Suppressor macrophage treated with lipopolysaccharide for 4 hours (primary cell): ENCODE measurements around the gene KRTAP5-4.
"Not testable (repeated sequence)": the region's sequence is repeated elsewhere in the genome, so short reads cannot be mapped to it uniquely, and the experiment has no call there.

Experiments used
- DNase-seq: peaks from one replicate; pipeline ENCODE4 v3.0.0-alpha.2; 2020

KRTAP5-4 gene

DNA sequence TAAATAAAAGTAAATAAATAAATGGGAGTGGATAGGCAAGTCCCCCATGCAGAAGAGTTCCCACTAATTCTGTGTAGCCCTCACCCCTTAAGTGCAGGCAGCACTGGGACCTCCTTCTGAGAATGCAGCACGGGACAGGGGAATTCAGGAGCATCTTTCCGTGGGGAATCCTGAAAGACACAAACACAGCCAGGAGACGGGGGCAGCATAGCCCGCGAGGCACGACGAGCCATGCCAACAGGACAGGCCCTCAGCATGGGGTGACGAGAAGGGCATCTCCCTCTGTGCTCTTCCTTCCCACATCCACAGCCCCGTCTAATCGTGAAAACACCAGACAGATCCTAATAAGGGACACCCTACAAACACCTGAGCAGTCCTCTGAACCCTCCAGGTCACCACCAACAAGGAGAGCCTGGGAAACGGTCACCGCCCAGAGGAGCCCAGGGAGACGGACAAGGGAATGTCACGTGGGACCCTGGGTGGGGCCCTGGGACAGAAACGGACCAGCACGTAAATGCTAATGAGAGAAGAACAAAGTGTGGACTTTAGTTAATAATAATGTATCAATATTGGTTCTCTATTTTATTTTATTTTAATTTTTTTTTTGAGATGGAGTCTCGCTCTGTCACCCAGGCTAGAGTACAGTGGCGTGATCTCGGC is 14.5 kb upstream of the KRTAP5-4 start:
- DNase-seq, result no peak

- DNase-seq, result no peak
Measured at GRCh38 chr11:1633864-1634263, 11.9 kb upstream of the KRTAP5-4 start.

GRCh38 chr11:1632053-1632714 is 10.2 kb upstream of the KRTAP5-4 start:
- DNase-seq, result no peak

GRCh38 chr11:1631066-1631568 is 9.2 kb upstream of the KRTAP5-4 start:
- no peak for DNase-seq

DNA sequence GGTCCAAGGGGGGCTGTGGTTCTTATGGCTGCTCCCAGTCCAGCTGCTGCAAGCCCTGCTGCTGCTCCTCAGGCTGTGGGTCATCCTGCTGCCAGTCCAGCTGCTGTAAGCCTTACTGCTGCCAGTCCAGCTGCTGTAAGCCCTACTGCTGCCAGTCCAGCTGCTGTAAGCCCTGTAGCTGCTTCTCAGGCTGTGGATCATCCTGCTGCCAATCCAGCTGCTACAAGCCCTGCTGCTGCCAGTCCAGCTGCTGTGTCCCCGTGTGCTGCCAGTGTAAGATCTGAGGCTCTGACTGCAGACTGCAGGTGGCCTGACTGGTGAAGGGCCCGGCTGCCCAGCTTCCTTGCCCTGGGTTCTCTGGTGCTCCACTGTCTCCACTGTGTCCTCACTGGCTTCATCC is 8.3 kb upstream of the KRTAP5-4 start:
- no peak for DNase-seq

DNA sequence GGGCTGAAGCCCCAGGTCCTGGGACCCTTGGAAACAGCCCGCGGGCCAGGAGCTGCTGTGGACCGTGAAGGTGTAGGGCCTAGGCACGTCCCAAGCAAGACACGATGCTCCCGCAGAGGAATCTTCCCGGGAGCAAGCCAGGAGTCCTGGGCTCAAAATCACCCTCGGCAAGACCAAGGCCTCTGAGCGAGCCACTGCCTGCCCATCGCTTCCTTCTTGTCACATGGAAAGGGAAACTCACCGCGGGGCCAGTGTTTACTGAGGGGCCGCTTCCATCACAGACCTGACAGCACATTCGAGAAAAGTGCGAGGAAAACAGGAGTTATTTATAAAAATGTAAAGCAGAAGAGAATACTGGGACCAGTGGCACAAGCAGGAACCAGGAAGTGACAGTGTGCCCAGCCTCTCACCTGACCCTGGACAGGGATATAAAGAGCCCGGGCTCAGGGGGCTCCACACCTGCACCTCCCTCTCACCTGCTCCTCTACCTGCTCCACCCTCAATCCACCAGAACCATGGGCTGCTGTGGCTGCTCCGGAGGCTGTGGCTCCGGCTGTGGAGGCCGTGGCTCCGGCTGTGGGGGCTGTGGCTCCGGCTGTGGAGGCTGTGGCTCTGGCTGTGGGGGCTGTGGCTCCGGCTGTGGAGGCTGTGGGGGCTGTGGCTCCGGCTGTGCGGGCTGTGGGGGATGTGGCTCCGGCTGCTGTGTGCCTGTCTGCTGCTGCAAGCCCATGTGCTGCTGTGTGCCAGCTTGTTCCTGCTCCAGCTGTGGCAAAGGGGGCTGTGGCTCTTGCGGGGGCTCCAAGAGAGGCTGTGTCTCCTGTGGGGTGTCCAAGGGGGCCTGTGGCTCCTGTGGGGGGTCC is 7.6 kb upstream of the KRTAP5-4 start, which contains the start of gene KRTAP5-5:
KRTAP5-5 (plus strand) TSS at position 450 of the 860 bp plus-strand sequence; CDS start at position 516, 66 bp downstream.
- DNase-seq, result no peak

- peak; percentile 61 for DNase-seq
Measured at GRCh38 chr11:1628506-1629325, 6.8 kb upstream of the KRTAP5-4 start.

GRCh38 chr11:1625541-1625940 is 3.6 kb upstream of the KRTAP5-4 start:
- no peak for DNase-seq

- no peak for DNase-seq
Measured at GRCh38 chr11:1624621-1625020, 2.7 kb upstream of the KRTAP5-4 start.

GRCh38 chr11:1623716-1624115 is 1.8 kb upstream of the KRTAP5-4 start:
- DNase-seq, result no peak

- DNase-seq, result peak; percentile 17
Measured at GRCh38 chr11:1619449-1619848, 2.5 kb downstream of the KRTAP5-4 start.

GRCh38 chr11:1618231-1618630 is 3.7 kb downstream of the KRTAP5-4 start:
- DNase-seq, result no peak

DNA sequence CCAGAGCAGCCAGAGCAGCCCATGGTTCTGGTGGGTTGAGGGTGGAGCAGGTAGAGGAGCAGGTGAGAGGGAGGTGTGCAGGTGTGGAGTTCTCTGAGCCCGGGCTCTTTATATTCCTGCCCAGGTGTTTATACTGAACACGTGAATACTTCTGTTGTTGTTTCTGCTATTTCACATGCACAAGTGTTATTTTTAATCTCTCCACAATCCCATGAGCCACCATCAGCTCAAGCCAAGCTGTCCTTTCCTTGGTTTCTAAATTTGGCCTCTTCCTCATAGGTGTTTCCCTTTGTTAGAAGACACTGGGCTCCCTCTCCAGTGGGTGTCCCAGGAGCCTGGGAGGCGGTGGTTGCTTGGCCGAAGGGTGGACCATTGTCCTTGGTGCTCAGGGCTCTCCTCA is 13.6 kb downstream of the KRTAP5-4 start, which contains the start of gene KRTAP5-3:
KRTAP5-3 (minus strand) TSS at position 101 of the 400 bp plus-strand sequence; CDS start at position 23, 78 bp downstream.
- DNase-seq, result no peak

GRCh38 chr11:1607901-1608300 is 14.0 kb downstream of the KRTAP5-4 start:
- not testable (repeated sequence) for DNase-seq

- not testable (repeated sequence) for DNase-seq
Measured at GRCh38 chr11:1607156-1607845, 14.6 kb downstream of the KRTAP5-4 start.

GRCh38 chr11:1605923-1606322 is 16.0 kb downstream of the KRTAP5-4 start:
- not testable (repeated sequence) for DNase-seq

DNA sequence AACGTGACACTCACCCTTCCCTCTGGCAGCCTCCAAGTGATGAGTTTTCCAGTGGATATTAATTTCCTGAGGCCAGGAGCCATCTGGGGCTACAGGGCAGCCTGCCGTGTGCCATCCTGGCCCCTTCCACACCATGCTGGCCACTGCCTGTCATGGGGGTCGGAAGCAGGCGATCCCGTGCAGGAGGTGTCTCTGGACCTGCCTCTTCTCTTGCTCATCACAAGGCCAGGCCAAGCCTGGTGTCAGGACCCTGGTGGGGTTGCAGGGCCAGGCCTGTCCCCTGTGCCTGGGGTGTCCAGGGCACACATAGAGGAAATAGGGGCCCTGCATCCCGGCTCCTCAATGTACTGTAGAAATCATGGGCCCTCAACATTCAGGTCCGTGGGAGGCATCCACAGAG is 17.2 kb downstream of the KRTAP5-4 start:
- DNase-seq, result no peak

- DNase-seq, result no peak
Measured at GRCh38 chr11:1604181-1604580, 17.8 kb downstream of the KRTAP5-4 start.

DNA sequence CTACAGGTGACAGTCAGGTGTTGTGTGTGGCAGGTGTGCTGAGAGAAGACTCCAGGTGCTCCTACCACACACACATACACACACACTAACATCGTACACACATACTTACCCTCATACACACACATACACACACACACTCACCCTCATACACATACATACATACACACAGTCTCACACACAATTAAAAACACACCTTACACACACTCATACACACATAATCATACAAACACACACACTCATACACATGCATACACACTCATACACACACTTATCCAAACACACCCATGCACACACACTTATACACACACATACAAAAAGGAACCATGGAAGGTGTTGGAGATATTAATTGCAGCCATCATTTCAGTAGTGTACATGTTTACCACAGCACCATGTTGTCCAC is 18.3 kb downstream of the KRTAP5-4 start:
- no peak for DNase-seq

DNA sequence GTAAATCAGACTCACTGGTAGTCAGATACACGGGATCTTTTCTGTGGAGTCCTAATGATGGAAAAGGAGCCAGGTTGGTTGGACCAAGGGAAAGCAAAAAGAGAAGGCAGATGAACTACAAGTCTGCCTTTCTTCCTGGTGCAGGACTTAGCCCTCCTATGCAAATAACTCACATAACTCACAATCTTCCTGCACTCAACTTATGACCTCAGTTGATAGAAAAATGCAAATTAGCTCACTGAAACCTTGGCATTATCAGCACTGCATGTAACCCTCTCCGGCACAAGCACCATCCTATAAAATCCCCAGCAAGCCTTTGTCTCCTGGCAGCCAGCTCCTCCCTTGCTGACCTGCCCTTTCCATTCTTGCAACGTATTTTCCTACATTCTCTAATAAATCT is 20.3 kb downstream of the KRTAP5-4 start:
- DNase-seq, result not testable (repeated sequence)

DNA sequence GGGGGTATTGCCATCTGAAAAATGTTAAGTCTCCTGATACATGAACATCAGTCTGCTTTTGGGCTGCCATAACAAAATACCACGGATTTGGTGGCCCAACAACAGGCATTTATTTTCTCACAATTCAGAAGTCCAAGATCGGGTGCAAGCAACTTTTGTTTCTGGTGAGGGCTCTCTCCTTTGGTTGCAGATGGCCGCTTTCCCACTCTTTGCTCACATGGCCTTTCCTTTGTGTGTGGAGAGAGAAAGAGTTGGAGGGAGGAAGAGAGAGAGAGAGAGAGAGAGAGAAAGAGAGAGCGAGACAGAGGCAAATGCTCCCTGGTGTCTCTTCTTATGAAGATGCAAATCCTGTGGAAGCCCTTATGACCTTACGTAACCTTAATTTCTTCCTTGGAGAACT is 21.3 kb downstream of the KRTAP5-4 start:
- no peak for DNase-seq

DNA sequence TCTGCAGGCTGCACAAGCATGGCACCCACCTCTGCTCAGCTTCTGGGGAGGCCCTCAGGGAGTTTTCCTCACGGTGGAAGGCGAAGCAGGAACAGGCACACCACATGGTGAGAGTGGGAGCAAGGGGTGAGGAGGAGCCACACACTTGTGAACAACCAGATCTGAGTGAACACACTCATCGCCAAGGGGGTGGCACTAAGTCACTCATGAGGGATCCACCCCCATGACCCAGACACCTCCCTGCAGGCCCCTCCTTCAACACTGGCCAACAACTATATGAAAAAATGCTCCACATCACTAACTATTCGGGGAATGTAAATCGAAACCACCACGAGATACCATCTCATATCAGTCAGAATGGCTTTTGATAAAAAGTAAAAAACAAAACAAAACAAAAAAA is 23.1 kb downstream of the KRTAP5-4 start:
- DNase-seq, result no peak
